ENCODE data around the gene CHCHD3. TPM values are rescaled to one million over a fixed set of nuclear protein-coding genes. Genes with fewer than 3 reads are reported as not detected.

Gene CHCHD3
- total and polyA plus RNA-seq, 7 donors: 61.7 to 93.4 (median 63.7) TPM

DNA sequence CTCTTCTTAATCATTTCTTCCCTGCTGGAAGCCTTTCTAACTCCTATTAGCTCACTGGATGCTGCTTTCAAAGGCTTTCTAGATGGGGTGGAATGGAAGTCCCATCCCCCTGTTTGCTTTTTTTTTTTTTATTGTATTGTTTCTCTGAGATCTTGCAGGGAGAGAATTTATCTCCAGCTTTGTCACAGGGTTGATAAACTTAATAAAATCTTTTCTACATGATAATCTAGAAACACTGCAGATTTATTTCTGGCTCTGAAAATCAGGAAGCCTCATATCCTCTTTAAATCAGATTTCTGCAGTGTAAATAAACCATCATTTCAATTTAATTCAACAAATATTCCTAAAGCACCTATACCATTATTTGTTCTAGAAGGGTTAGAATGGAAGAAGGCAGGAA, 37.2 kb upstream of the CHCHD3 start:
- H3K4me1 ChIP-seq: no peaks in the 10 kb centered on the region
- no peak for DNase-seq
- TF ChIP-seq POLR2A (IDR thresholded peaks at IDR 0.05): no peak
- no peak for TF ChIP-seq EP300 (IDR thresholded peaks at IDR 0.05)
- TF ChIP-seq, protein P1, sequence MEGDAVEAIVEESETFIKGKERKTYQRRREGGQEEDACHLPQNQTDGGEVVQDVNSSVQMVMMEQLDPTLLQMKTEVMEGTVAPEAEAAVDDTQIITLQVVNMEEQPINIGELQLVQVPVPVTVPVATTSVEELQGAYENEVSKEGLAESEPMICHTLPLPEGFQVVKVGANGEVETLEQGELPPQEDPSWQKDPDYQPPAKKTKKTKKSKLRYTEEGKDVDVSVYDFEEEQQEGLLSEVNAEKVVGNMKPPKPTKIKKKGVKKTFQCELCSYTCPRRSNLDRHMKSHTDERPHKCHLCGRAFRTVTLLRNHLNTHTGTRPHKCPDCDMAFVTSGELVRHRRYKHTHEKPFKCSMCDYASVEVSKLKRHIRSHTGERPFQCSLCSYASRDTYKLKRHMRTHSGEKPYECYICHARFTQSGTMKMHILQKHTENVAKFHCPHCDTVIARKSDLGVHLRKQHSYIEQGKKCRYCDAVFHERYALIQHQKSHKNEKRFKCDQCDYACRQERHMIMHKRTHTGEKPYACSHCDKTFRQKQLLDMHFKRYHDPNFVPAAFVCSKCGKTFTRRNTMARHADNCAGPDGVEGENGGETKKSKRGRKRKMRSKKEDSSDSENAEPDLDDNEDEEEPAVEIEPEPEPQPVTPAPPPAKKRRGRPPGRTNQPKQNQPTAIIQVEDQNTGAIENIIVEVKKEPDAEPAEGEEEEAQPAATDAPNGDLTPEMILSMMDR (IDR thresholded peaks at IDR 0.05): no peak
- TF ChIP-seq POLR2AphosphoS5 (IDR thresholded peaks at IDR 0.05): no peak
- no peaks in the 10 kb centered on the region for H3K27me3 ChIP-seq
- no peak overlapping the region for H3K27ac ChIP-seq
- H3K4me3 ChIP-seq: no peak overlapping the region
- intact Hi-C loops (cut with DNase I): no loop called here
- no peaks in the 10 kb centered on the region for H3K36me3 ChIP-seq
- no peaks in the 10 kb centered on the region for H3K9me3 ChIP-seq

- DNase-seq: no peak
- no peak overlapping the region for H3K27ac ChIP-seq
- no peaks in the 10 kb centered on the region for H3K4me1 ChIP-seq
- 67 to 82% methylated on average over 5 of the region's 5 CpGs for WGBS, 2 donors
- intact Hi-C loops (cut with DNase I): no loop called here
- H3K36me3 ChIP-seq: no peaks in the 10 kb centered on the region
- no peak overlapping the region for H3K4me3 ChIP-seq
- H3K27me3 ChIP-seq: no peaks in the 10 kb centered on the region
- TF ChIP-seq POLR2A (IDR thresholded peaks at IDR 0.05): no peak
- TF ChIP-seq, protein P1 (IDR thresholded peaks at IDR 0.05): no peak
- TF ChIP-seq POLR2AphosphoS5 (IDR thresholded peaks at IDR 0.05): no peak
- H3K9me3 ChIP-seq: no peaks in the 10 kb centered on the region
Measured at GRCh38 chr7:133118261-133118660, 36.4 kb upstream of the CHCHD3 start.

DNA sequence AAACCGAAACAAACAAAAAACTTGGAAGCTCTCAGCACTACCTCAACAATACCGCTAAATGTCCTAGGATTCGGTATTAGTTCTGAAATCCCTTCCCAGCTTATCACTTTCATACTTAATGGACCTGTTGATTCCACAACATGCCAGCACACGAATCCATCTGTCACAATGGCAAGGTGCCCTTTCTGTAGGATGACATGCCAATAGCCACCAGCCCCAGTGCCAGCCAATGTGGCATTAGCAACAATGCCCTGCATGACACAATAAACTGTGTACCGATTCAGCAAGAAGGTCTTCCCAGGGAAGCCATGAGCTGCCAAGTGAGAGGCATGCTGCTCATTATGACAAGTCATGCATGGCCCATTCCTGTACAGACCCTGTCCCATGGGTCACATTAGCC, 35.6 kb upstream of the CHCHD3 start:
- WGBS, 2 donors: 85 to 93% methylated on average over 5 of the region's 5 CpGs
- Histone ChIP-seq H3K4me1 (no peaks in the 10 kb centered on the region), H3K27me3 (no peaks in the 10 kb centered on the region), H3K36me3 (no peaks in the 10 kb centered on the region), H3K4me3 (no peak overlapping the region), H3K9me3 (no peaks in the 10 kb centered on the region), H3K27ac (no peak overlapping the region)
- DNase-seq: no peak
- intact Hi-C loops (cut with DNase I): no loop called here
- TF ChIP-seq EP300 (IDR thresholded peaks at IDR 0.05) (no peak), POLR2A (IDR thresholded peaks at IDR 0.05) (no peak), POLR2AphosphoS5 (IDR thresholded peaks at IDR 0.05) (no peak)
- TF ChIP-seq, protein P1 (IDR thresholded peaks at IDR 0.05): no peak

GRCh38 chr7:133115596-133115995, 33.7 kb upstream of the CHCHD3 start:
- Histone ChIP-seq H3K27ac (no peak overlapping the region), H3K4me1 (no peaks in the 10 kb centered on the region), H3K27me3 (no peaks in the 10 kb centered on the region), H3K9me3 (no peaks in the 10 kb centered on the region), H3K4me3 (no peak overlapping the region), H3K36me3 (no peaks in the 10 kb centered on the region)
- 40 to 55% methylated on average over 3 of the region's 3 CpGs for WGBS, 2 donors
- intact Hi-C loops (cut with DNase I): no loop called here
- TF ChIP-seq POLR2A (IDR thresholded peaks at IDR 0.05): no peak
- no peak for TF ChIP-seq EP300 (IDR thresholded peaks at IDR 0.05)
- TF ChIP-seq, protein P1 (IDR thresholded peaks at IDR 0.05): no peak
- no peak for TF ChIP-seq POLR2AphosphoS5 (IDR thresholded peaks at IDR 0.05)
- no peak for DNase-seq

DNA sequence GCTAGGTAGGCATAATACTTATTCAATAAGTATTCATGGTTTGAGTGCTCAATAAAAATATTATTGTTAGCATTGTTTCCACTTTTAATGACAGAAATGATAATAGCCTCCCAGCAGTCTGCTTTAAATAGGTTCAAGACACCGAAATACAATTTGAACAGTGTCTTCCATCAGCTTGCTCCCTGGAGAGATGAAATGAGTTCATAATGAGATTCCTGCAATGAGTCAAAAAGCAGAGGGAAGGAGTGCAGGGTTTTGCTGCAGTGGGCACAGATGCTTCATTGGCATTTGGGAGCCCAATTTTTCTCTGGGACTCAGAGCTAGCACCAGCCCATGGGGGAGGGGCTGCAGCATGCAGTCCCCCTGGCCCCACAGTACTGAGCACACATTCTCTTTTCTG, 32.6 kb upstream of the CHCHD3 start:
- Histone ChIP-seq H3K36me3 (no peaks in the 10 kb centered on the region), H3K27ac (no peak overlapping the region), H3K27me3 (no peaks in the 10 kb centered on the region), H3K9me3 (no peaks in the 10 kb centered on the region), H3K4me1 (no peaks in the 10 kb centered on the region), H3K4me3 (no peak overlapping the region)
- WGBS, 2 donors: 84 to 89% methylated on average over 1 of the region's 1 CpG
- DNase-seq: no peak
- intact Hi-C loops (cut with DNase I): no loop called here
- TF ChIP-seq POLR2AphosphoS5 (IDR thresholded peaks at IDR 0.05): no peak
- TF ChIP-seq, protein P1 (IDR thresholded peaks at IDR 0.05): no peak
- TF ChIP-seq POLR2A (IDR thresholded peaks at IDR 0.05): no peak
- no peak for TF ChIP-seq EP300 (IDR thresholded peaks at IDR 0.05)
